PFSK-1 (cell line): ENCODE data around the gene DKK1.

Source experiments
- FOXP2 ChIP-seq: optimal IDR thresholded peaks from 2 replicates; pipeline ENCODE3; 2011; ENCODE audit warnings: borderline replicate concordance, control low read depth, inconsistent platforms; ENCODE audit not compliant: insufficient read depth; ENCODE audit errors: extremely low read length, extremely low read depth
- POLR2AphosphoS5 ChIP-seq: IDR thresholded peaks from 2 replicates; pipeline ENCODE4 v1.6.1; 2012; ENCODE audit warnings: low read depth, mild to moderate bottlenecking, control low read depth, low read length, moderate library complexity
- REST ChIP-seq, 2 experiments: IDR thresholded peaks; 2 replicates each; pipeline versions ENCODE4 v1.6.1 to v1.8.0; 2011 to 2012; ENCODE audit warnings: low read depth in 2 of 2, low read length in 2 of 2, control low read depth in 1 of 2, inconsistent platforms in 1 of 2, mild to moderate bottlenecking in 1 of 2, moderate library complexity in 1 of 2; ENCODE audit not compliant: insufficient read depth in 1 of 2
- SIN3A ChIP-seq: IDR thresholded peaks from 2 replicates; pipeline ENCODE4 v1.6.1; 2012; ENCODE audit warnings: mild to moderate bottlenecking, low read length, moderate library complexity, borderline replicate concordance; ENCODE audit not compliant: insufficient read depth
- TAF1 ChIP-seq: IDR thresholded peaks from 2 replicates; pipeline ENCODE4 v1.6.1; 2012; ENCODE audit warnings: low read length, control low read depth, borderline replicate concordance; ENCODE audit not compliant: insufficient read depth

- TF ChIP-seq POLR2AphosphoS5 = no peak
- no peak for TF ChIP-seq TAF1
- no peak for TF ChIP-seq REST (IDR thresholded peaks at IDR 0.05; ENCODE audit: insufficient read depth in 1 of 2, low read depth in 2 of 2, low read length in 2 of 2)
- no peak for TF ChIP-seq SIN3A
- TF ChIP-seq FOXP2 = no peak
Measured at GRCh38 chr10:52326382-52326781, 12.3 kb downstream of the DKK1 start.
